ENCODE results near the gene FNBP1L.
"Not testable (repeated sequence)": the region's sequence is repeated elsewhere in the genome, so short reads cannot be mapped to it uniquely, and the experiment has no call there.

Gene FNBP1L

DNA sequence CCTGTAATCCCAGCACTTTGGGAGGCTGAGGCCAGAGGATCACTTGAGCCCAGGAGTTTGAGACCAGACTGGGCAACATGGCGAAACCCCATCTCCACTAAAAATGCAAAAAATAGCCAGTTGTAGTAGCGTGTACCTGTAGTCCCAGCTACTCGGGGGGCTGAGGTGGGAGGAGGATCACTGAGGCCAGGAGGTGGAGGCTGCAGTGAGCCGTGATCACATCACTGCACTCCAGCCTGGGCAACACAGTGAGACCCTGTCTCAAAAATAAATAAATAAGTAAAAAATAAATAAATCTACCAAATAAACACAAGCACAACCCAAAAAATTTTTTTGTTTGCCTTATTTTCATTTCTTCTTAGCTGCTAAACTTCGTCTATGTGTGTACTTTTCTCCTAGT lies 34.0 kb downstream of the FNBP1L start:
- in situ Hi-C loops (cut with MboI; ENCODE audit: low sequenced_read_pairs) = not testable (repeated sequence)

DNA sequence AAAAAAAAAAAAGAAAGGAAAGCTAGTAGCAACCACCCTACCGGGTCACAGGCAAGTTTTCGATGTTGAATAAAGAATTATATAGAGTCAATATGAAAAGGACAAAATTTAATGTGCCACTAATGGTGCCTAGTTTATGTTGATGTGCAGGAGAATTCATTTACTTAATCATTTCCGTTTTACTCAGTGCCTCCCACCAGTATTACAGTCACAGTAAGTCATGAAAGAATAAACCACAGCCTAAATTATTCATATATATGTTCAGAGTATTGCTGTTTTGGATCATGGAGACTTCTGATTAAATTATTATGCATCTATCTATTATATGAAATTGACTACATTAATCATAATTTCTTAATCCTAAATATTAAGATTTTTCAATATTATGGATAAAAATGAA lies 35.3 kb downstream of the FNBP1L start:
- in situ Hi-C loops (cut with MboI; ENCODE audit: low sequenced_read_pairs) = no loop called here

GRCh38 chr1:93483606-93484005 lies 35.7 kb downstream of the FNBP1L start:
- in situ Hi-C loops (cut with MboI; ENCODE audit: low sequenced_read_pairs) = no loop called here

DNA sequence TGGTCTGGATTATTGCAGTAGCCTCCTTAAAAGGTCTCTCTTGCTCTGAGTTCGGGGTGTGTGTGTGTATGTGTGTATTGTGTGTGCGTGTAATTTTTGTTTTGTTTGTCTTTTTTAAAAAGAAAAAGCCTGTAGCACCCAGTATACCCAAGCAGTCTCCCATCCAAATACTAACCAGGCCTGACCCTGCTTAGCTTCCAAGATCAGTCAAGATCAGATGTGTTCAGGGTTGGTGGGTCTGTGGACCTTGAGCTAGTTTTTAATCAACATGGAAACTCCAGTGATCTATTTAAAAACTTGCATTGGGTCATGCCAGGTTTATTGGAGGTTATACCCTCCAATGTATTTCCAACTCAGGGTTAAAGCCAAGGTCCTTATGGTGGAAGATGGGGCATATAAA lies 40.3 kb downstream of the FNBP1L start:
- in situ Hi-C loops (cut with MboI; ENCODE audit: low sequenced_read_pairs) = no loop called here

GRCh38 chr1:93489756-93490155 lies 41.8 kb downstream of the FNBP1L start:
- in situ Hi-C loops (cut with MboI; ENCODE audit: low sequenced_read_pairs) = no loop called here

- in situ Hi-C loops (cut with MboI; ENCODE audit: low sequenced_read_pairs) = no loop called here
Measured at GRCh38 chr1:93490357-93490756, 42.4 kb downstream of the FNBP1L start.

GRCh38 chr1:93495911-93496310 lies 48.0 kb downstream of the FNBP1L start:
- in situ Hi-C loops (cut with MboI; ENCODE audit: low sequenced_read_pairs) = no loop called here

DNA sequence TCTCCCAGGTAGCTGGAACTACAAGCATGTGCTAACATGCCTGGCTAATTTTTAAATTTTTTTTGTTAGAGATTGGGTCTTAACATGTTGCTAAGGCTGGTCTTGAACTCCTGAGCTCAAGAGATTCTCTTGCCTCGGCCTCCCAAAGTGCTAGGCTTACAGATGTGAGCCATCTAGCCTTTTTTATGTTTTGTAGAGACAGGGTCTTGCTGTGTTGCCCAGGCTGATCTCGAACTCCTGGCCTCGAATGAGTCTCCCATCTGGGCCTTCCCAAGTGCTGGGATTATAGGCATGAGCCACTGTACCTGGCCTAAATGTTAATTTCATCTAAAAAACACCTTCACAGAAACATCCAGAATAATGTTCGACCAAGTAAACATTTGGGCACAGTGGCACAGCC lies 48.6 kb downstream of the FNBP1L start:
- in situ Hi-C loops (cut with MboI; ENCODE audit: low sequenced_read_pairs) = no loop called here

DNA sequence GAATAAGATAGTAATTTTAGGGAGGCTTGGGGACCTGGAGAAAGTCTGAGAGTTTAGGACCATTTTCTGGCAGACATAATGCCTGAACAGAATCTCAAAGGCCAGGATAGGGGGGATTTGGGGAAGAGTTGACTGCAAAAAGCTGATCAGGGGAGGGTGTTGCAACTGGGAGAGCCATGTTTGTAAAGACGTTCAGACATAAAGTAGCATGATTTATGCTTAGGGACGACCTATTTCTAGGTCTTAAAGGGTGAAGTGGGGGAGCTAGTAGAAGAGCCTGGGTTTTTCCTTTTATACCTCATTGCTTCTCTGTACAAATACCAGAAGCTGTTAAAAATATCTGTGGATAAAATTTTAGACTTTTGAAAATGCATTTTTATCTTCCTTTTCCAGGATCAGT lies 51.2 kb downstream of the FNBP1L start:
- in situ Hi-C loops (cut with MboI; ENCODE audit: low sequenced_read_pairs) = no loop called here

- in situ Hi-C loops (cut with MboI; ENCODE audit: low sequenced_read_pairs) = no loop called here
Measured at GRCh38 chr1:93499533-93499932, 51.6 kb downstream of the FNBP1L start.

DNA sequence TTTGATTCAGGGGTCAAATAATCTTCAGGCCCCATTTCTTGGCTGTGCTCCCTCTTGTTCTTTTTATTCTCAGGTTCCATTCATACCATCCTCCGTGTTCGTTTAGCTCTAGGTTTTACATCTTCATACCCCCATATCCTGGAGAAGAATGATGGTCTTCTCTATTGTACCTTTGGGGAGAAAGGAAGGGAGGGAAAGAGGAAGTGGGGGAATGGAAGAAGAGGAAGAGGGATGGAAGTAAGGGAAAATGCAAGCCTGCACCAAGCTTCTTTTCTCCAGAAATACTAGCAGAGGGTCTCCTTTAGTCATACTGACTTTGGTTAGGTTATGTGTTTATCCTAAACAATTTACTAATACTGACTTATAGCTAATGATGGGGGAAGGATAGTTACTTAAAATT lies 52.4 kb downstream of the FNBP1L start:
- in situ Hi-C loops (cut with MboI; ENCODE audit: low sequenced_read_pairs) = no loop called here

DNA sequence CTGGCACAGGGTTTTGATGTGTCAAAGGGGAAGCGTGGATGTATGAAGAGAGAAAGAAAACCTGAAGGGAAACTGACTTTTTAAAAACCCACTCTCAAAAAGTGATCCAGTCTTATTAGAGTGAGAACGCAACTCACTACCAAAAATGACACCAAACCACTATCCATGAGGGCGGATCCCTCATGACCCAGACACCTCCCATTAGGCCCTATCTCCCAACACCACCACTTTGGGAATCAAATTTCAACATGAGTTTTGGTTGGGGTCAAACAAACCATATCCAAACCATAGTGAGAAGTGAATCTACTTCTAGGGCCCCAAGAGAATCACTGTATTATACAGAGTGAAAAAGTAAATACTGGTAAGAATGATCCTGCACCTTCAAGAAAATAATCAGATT lies 53.5 kb downstream of the FNBP1L start:
- in situ Hi-C loops (cut with MboI; ENCODE audit: low sequenced_read_pairs) = no loop called here

DNA sequence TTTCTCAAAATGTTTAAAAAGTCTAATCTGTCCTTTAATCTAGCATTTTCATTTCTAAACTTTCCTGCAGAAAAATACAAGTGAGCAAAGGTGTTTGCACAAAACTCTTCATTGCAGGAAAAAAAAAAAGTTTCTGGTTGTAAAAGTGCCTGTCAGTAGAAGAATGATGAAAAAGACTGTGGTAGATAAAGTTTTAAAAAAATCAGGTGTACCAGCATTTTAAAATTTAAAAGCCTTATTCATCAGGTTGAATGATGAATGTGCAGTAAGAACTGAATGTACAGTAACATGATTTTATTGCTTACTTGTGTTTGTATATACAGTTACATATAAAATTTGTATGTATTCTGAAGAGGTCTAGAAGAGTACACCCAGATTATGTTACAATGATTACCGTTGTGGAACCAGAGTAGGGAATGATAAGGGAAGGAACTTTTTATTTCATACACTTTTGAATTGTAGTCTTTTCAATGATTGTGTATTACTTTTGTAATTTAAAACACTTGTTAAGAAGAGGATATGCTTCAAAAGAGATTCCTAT lies 54.0 kb downstream of the FNBP1L start:
- in situ Hi-C loops (cut with MboI; ENCODE audit: low sequenced_read_pairs) = no loop called here

DNA sequence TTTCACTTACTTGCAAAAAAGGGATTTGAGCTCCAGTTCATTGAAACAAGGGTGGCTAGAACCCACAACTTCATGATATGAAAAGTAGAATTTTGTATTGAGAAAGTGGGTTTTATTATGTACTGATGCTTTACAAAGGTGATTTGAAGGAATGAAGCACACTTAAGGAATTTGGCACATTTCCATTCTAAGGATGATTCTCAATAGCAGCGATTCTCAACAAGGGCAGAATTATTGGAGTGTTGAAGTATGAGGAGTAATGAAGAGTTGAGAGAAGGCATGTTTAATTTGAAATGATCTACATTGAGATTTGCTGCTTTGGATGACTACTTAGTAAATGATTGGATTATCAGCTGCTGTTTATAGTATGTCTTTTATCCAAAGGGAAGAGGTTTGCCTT lies 54.7 kb downstream of the FNBP1L start:
- in situ Hi-C loops (cut with MboI; ENCODE audit: low sequenced_read_pairs) = no loop called here

DNA sequence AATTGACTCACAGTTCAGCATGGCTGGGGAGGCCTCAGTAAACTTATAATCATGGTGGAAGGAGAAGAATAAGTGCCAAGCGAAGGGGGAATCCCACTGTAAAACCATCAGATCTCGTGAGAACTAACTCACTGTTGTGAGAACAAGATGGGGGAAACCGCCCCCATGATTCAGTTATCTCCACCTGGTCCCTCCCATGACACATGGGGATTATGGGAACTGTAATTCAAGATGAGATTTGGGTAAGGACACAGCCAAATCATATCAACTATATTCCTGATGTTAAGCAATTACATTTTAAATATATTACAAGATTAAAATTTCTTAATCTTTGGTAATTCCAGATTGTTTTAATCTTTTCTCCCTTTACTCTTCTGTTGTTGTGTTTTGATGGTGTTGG lies 55.2 kb downstream of the FNBP1L start:
- in situ Hi-C loops (cut with MboI; ENCODE audit: low sequenced_read_pairs) = no loop called here

- in situ Hi-C loops (cut with MboI; ENCODE audit: low sequenced_read_pairs) = no loop called here
Measured at GRCh38 chr1:93503816-93504215, 55.9 kb downstream of the FNBP1L start.

DNA sequence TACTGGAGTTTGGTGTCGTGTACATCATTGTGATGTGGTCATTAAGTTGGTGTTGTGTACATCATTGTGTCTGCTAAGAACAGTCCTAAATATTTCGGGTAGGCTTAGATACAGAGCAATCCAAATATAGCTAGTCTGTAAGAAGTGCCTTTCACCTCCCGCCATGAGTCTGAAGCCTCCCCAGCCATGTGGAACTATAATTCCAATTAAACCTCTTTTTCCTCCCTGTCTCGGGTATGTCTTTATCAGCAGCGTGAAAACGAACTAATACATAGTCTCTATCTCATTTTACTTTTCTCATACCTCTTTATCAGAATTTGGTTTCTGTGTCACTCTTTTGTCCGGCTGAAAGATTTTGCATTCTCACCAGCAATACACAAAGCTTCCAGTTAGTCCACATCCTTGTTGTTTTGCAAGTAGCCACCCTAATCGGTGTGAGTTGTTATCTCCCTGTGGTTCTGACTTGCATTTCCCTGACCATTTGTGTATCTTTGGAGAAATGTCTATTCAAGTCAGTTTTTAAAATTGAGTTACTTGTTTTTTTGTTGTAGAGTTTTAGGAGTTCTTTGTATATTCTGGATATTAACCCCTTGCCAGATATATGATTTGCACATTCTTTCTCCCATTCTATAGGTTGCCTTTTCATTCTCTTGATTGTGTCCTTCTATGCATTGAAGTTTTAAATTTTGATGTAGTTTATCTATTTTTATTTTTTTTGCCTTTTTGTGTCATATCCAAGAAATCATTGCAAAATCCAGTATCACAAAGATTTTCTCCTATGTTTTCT lies 56.5 kb downstream of the FNBP1L start:
- in situ Hi-C loops (cut with MboI; ENCODE audit: low sequenced_read_pairs) = no loop called here

- in situ Hi-C loops (cut with MboI; ENCODE audit: low sequenced_read_pairs) = no loop called here
Measured at GRCh38 chr1:93506126-93506525, 58.2 kb downstream of the FNBP1L start.

DNA sequence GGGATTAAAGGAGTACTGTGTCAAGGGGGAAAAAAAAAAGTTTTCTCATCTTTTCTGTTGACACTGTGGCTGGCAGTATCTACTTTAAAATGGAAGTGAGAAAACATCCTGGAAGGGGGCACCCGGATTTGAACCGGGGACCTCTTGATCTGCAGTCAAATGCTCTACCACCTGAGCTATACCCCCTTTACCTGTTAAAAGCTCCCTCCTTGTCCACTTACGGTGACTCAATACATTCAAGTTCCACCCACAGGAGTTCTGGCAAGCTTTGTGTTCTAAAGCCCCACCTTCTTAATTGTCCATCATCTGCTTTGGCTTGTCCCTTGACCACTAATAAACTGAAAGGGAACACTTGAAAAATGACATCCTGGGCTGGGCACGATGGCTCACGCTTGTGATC lies 68.2 kb downstream of the FNBP1L start:
- in situ Hi-C loops (cut with MboI; ENCODE audit: low sequenced_read_pairs) = no loop called here

GRCh38 chr1:93518516-93518915 lies 70.6 kb downstream of the FNBP1L start:
- in situ Hi-C loops (cut with MboI; ENCODE audit: low sequenced_read_pairs) = no loop called here

DNA sequence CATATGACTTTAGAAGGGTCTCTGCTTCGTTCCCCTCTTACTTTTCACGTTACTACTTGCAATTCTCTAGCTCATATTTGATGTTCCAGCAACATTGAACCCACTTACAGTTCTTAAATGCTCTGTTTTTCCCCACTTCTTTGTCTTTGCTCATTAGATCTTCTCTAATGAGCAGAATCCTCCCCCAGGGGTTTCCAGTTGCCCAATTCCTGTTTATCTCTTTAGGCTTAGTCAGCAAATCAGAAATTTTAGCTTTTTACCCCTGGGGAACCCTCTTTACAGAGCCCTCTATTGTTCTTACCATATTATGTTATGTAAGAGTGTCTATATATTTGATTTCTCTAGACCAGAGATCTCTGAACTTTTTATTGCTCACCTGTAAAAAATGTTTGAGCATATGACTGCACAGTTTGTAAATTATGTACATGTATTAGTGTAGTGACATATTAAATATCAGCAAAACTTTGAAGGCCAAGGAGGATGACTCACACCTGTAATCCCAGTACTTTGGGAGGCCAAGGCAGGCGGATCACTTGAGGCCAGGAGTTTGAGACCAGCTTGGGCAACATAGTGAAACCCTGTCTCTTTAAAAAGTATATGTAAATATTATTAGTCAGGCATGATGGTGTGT lies 71.4 kb downstream of the FNBP1L start:
- in situ Hi-C loops (cut with MboI; ENCODE audit: low sequenced_read_pairs) = no loop called here

- in situ Hi-C loops (cut with MboI; ENCODE audit: low sequenced_read_pairs) = no loop called here
Measured at GRCh38 chr1:93521618-93522017, 73.7 kb downstream of the FNBP1L start.

Measured in HL-60/S4 treated with phorbol 12-myristate 13-acetate at 8.2 ng/mL for 4 days and 3 days (cell line).